Stimulated activated CD4-positive, alpha-beta T cell treated with anti-CD3 and anti-CD28 coated beads, Interleukin-4, amount 100 ng/mL, for 4 hours (primary cell): ENCODE results near the gene ALG8.
A peak's percentile ranks its signal among the peaks of the same experiment; 100 is the strongest.

Source experiments
- DNase-seq, 2 experiments: peaks; one replicate each; pipeline ENCODE4 v3.0.0-alpha.2; 2020

The ALG8 gene

GRCh38 chr11:78158987-78159652 is 19.7 kb upstream of the ALG8 start:
- DNase-seq, result no peak

- DNase-seq, result no peak
Observed at GRCh38 chr11:78156127-78156844, 16.9 kb upstream of the ALG8 start.

GRCh38 chr11:78151804-78152203 is 12.4 kb upstream of the ALG8 start:
- DNase-seq, result no peak

- DNase-seq, result no peak
Observed at GRCh38 chr11:78150754-78151153, 11.3 kb upstream of the ALG8 start.

GRCh38 chr11:78150346-78150745 is 10.9 kb upstream of the ALG8 start:
- DNase-seq, result no peak

- no peak for DNase-seq
Observed at GRCh38 chr11:78149646-78150045, 10.2 kb upstream of the ALG8 start.

GRCh38 chr11:78147807-78148206 is 8.4 kb upstream of the ALG8 start:
- no peak for DNase-seq

- no peak for DNase-seq
Observed at GRCh38 chr11:78145511-78146025, 6.1 kb upstream of the ALG8 start.

GRCh38 chr11:78140392-78141077 is 1.1 kb upstream of the ALG8 start:
- DNase-seq, result no peak

- peak; percentile 19 to 48 for DNase-seq
Observed at GRCh38 chr11:78138694-78139421, 568 bp downstream of the ALG8 start.

GRCh38 chr11:78138291-78138690 is 1.1 kb downstream of the ALG8 start:
- DNase-seq, result no peak

- no peak for DNase-seq
Observed at GRCh38 chr11:78132475-78132874, 7.0 kb downstream of the ALG8 start.

- DNase-seq, result no peak
Observed at GRCh38 chr11:78131956-78132355, 7.5 kb downstream of the ALG8 start.

- no peak for DNase-seq
Observed at GRCh38 chr11:78127403-78127802, 12.0 kb downstream of the ALG8 start.

GRCh38 chr11:78112582-78113275 is 26.7 kb downstream of the ALG8 start:
- DNase-seq, result no peak

- no peak for DNase-seq
Observed at GRCh38 chr11:78111298-78111697, 28.1 kb downstream of the ALG8 start.

- DNase-seq, result no peak
Observed at GRCh38 chr11:78110830-78111229, 28.6 kb downstream of the ALG8 start.

- no peak for DNase-seq
Observed at GRCh38 chr11:78110351-78110750, 29.1 kb downstream of the ALG8 start.

- no peak for DNase-seq
Observed at GRCh38 chr11:78109081-78110015, 30.1 kb downstream of the ALG8 start.

GRCh38 chr11:78100676-78101472 is 38.6 kb downstream of the ALG8 start:
- no peak for DNase-seq
